ENCODE results near the gene GABBR1.

The GABBR1 gene

DNA sequence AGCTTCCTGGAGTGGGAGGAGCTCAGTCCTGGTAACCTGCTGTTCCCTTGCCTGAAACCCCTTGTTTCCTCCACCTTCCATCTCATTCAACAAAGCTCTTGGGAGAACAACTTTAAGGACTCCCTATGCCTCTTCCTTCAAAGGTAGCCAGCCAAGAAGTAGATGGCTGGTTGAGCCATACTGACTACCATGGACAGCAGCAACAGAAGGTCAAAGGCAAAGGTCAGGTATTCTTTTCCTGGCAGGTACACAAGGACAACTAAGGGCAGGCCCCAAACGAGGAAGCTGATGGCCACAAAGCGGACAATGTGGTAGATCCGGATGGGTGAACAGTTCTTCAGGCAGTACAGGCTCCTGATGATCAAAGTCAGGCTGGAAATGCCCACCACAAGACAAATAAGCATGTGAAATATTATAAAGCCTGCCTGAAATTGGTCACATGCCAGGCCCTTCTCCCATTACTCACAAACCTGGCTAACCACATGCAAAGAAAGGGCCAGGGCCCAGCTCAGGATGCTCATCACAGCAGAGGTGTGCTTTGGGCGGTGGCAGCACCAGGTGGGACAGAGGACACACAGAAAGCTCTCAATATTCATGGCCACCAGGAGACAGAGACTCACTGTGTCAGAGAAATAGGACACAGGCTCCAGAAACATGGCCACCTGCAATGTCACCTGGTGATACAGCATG is 95.1 kb downstream of the GABBR1 start:
- H3K4me3 ChIP-seq (ENCODE audit: low read length): no peak overlapping the region
- TF ChIP-seq CTCF (conservative IDR thresholded peaks at IDR 0.05; ENCODE audit: low read depth, low read length): no peak
- DNase-seq (ENCODE audit: low read depth): no peak

DNA sequence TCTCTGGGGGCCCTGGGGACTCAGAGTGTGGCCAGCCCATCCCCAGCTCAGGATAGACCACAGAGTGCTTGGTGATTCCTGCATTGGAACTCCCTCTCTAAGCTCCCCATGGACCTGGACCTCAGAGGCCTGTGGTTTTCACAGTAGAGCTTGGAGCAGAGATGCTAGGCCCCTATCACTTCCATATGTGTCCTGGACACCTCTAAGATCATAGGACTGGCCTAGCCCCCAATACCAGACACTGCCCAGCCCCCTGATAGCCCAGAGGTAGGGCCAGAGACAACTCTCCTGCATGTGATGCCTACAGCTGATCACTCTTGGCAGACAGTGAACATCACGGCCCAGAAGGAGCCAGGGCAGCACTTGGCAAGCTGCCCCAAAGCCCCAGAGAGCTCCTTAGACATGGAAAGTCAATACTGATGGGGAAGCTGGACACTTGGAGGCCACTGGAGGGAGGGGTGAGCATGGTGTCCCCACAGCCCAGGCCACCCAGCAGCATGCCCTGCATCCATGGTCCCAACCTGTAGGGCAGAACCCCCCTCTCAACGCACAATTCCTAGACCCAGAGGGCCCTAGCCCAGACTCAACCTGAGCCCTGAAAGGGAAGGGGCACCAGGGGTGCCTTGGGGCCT is 100.5 kb downstream of the GABBR1 start:
- DNase-seq (ENCODE audit: low read depth): no peak
- H3K4me3 ChIP-seq (ENCODE audit: low read length): no peak overlapping the region
- no peak for TF ChIP-seq CTCF (conservative IDR thresholded peaks at IDR 0.05; ENCODE audit: low read depth, low read length)

DNA sequence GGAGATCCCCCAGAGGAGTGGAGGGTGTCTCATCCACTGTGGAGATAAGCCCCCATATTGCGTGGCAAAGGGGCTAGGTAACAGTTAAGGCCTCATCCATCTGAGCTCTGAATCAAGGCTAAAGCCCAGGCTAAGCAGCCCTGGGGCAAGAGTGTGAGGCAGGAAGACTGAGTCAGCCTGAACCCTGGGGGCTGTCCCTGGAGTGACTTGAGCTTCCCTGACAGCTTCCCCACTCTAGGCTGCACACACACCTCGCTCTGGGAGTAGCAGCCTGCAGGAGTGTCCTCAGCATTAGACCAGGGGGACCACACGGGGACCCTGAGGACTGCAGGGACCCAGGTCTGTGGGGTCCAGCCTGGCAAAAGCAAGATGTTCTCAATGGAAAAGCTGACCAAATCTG is 101.3 kb downstream of the GABBR1 start:
- H3K4me3 ChIP-seq (ENCODE audit: low read length): no peak overlapping the region
- no peak for TF ChIP-seq CTCF (conservative IDR thresholded peaks at IDR 0.05; ENCODE audit: low read depth, low read length)
- DNase-seq (ENCODE audit: low read depth): no peak

GRCh38 chr6:29530671-29531310 is 102.2 kb downstream of the GABBR1 start:
- H3K4me3 ChIP-seq (ENCODE audit: low read length): no peak overlapping the region
- no peak for DNase-seq (ENCODE audit: low read depth)
- no peak for TF ChIP-seq CTCF (conservative IDR thresholded peaks at IDR 0.05; ENCODE audit: low read depth, low read length)

GRCh38 chr6:29529956-29530355 is 103.0 kb downstream of the GABBR1 start:
- no peak overlapping the region for H3K4me3 ChIP-seq (ENCODE audit: low read length)
- no peak for DNase-seq (ENCODE audit: low read depth)
- TF ChIP-seq CTCF (conservative IDR thresholded peaks at IDR 0.05; ENCODE audit: low read depth, low read length): no peak

DNA sequence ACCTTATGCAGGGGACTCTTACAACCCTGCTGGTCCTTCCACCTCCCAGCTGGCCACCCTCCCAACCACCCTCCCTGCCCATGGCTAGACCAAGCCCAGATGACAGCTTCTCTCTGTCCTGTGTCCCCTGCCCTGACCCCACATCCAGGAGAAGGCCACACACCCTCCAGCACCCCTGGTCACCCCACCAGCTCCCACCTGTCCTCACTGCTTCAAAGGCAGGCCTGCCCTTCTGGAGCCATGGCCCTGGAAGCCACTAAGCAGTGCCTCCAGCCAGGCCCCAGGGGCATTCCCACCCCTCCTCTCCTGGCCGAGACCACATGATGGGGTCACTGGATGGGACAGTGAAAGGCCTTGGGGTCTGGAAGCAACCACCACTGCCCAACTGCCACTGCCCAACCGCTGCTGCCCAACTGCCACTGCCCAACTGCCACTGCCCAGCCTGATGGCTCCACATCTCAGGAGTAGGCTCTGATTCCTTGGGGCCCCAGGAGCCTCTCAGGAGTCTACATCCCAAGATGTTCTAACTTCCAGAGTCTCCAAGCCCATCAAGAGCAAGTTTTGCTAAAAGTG is 103.9 kb downstream of the GABBR1 start:
- TF ChIP-seq CTCF (conservative IDR thresholded peaks at IDR 0.05; ENCODE audit: low read depth, low read length): no peak
- no peak for DNase-seq (ENCODE audit: low read depth)
- H3K4me3 ChIP-seq (ENCODE audit: low read length): no peak overlapping the region
